Mucosa of descending colon (tissue), 3 donors: ENCODE data around the gene FUBP3. TPM values are rescaled to one million over a fixed set of nuclear protein-coding genes. Genes with fewer than 3 reads are reported as not detected.

Experiments
- ATAC-seq: fragments of 200-7000 bp; cut with Tn5 transposase; one replicate; pipeline ENCODE4 v1.9.1; 2020; ENCODE audit warnings: mild to moderate bottlenecking, moderate library complexity
- DNase-seq, 3 donors: peaks; one replicate each; pipeline ENCODE4 v3.0.0-alpha.2; 2020
- H3K36me3 ChIP-seq: fragments of 200-600 bp; one replicate; pipeline ENCODE4 v1.8.0; 2021; ENCODE audit warnings: low read depth, mild to moderate bottlenecking
- H3K4me1 ChIP-seq: fragments of 200-600 bp; one replicate; pipeline ENCODE4 v1.8.0; 2021; ENCODE audit warnings: low read depth, mild to moderate bottlenecking
- H3K4me3 ChIP-seq: fragments of 200-600 bp; one replicate; pipeline ENCODE4 v1.8.0; 2021; ENCODE audit warnings: mild to moderate bottlenecking
- H3K9me3 ChIP-seq: fragments of 200-600 bp; one replicate; pipeline ENCODE4 v1.8.0; 2021; ENCODE audit warnings: mild to moderate bottlenecking
- CTCF ChIP-seq: fragments of 200-600 bp; IDR thresholded peaks from one replicate; pipeline ENCODE4 v1.8.0; 2022; ENCODE audit warnings: antibody characterized with exemption, mild to moderate bottlenecking
- intact Hi-C, 2 donors: fragments of 100-400 bp; cut with DNase I in 1 of 2; cut with micrococcal nuclease in 1 of 2; formaldehyde crosslinking; loops; one replicate each; pipeline versions ENCODE4 v1.11.0 to v1.11.1; 2022; cut with DNase I, micrococcal nuclease
- total RNA-seq, 3 donors: library from RNA; stranded (reverse); fragmentation: NEBNext Ultra II Directional in 2 of 3; extraction: Animal tissue kit (Norgen Biotek cat#: 25700) in 2 of 3; gene quantifications; one replicate each; pipeline versions ENCODE4 v1.2.1 to v1.2.4, GENCODE V29; 2021 to 2023
- donor health status: DM: no; HTN: no; CAD: no; lungs with moderate emphysema.
- donor health status: DM: no; HTN: no; CAD: no.
- donor health status: DM: no; HTN: yes; CAD: no.

Gene FUBP3
- total RNA-seq, 3 donors from 2014 or later, result 36.5 to 56.5 (median 43.3) TPM

GRCh38 chr9:130668659-130669058, 89.3 kb downstream of the FUBP3 start:
- DNase-seq (no peak), ATAC-seq (no peak)
- no peaks in the 10 kb centered on the region for H3K9me3 ChIP-seq
- H3K4me3 ChIP-seq, result no peak overlapping the region
- no peaks in the 10 kb centered on the region for H3K36me3 ChIP-seq
- peaks cover 14% of the 10 kb centered on the region for H3K4me1 ChIP-seq
- intact Hi-C loops, result no loop called here
- no peak for TF ChIP-seq CTCF

GRCh38 chr9:130669965-130670364, 90.6 kb downstream of the FUBP3 start:
- Histone ChIP-seq H3K36me3 (no peaks in the 10 kb centered on the region), H3K9me3 (no peaks in the 10 kb centered on the region), H3K4me1 (peaks cover 8% of the 10 kb centered on the region), H3K4me3 (no peak overlapping the region)
- intact Hi-C loops, result no loop called here
- no peak for DNase-seq
- no peak for ATAC-seq
- TF ChIP-seq CTCF, result no peak

- intact Hi-C loops, result no loop called here
- Histone ChIP-seq H3K4me3 (no peak overlapping the region), H3K36me3 (no peaks in the 10 kb centered on the region), H3K4me1 (peaks cover 2% of the 10 kb centered on the region), H3K9me3 (no peaks in the 10 kb centered on the region)
- DNase-seq (no peak), ATAC-seq (no peak)
- no peak for TF ChIP-seq CTCF
Measured at GRCh38 chr9:130670644-130671043, 91.3 kb downstream of the FUBP3 start.

- no peak for ATAC-seq
- H3K36me3 ChIP-seq, result no peaks in the 10 kb centered on the region
- no peaks in the 10 kb centered on the region for H3K4me1 ChIP-seq
- intact Hi-C loops, result no loop called here
- TF ChIP-seq CTCF, result no peak
- no peak for DNase-seq
- no peaks in the 10 kb centered on the region for H3K9me3 ChIP-seq
- no peak overlapping the region for H3K4me3 ChIP-seq
Measured at GRCh38 chr9:130672466-130672865, 93.1 kb downstream of the FUBP3 start.

- ATAC-seq, result no peak
- Histone ChIP-seq H3K4me1 (no peaks in the 10 kb centered on the region), H3K36me3 (no peaks in the 10 kb centered on the region), H3K9me3 (no peaks in the 10 kb centered on the region), H3K4me3 (no peak overlapping the region)
- TF ChIP-seq CTCF, result no peak
- intact Hi-C loops, result no loop called here
- no peak for DNase-seq
Measured at GRCh38 chr9:130672933-130673615, 93.7 kb downstream of the FUBP3 start.

- no peak for DNase-seq
- ATAC-seq, result no peak
- Histone ChIP-seq H3K9me3 (no peaks in the 10 kb centered on the region), H3K4me1 (no peaks in the 10 kb centered on the region), H3K36me3 (no peaks in the 10 kb centered on the region), H3K4me3 (no peak overlapping the region)
- intact Hi-C loops, result no loop called here
- no peak for TF ChIP-seq CTCF
Measured at GRCh38 chr9:130675396-130675795, 96.0 kb downstream of the FUBP3 start.
